Gastrocnemius medialis (tissue), 4 donors: ENCODE data around the gene ACBD6. TPM values are rescaled to one million over a fixed set of nuclear protein-coding genes. Genes with fewer than 3 reads are reported as not detected.
"Not testable (repeated sequence)": the region's sequence is repeated elsewhere in the genome, so short reads cannot be mapped to it uniquely, and the experiment has no call there.

ENCODE experiments used
- ATAC-seq, 2 donors: fragments of 150-250 bp; one replicate each; pipeline ENCODE4 v1.9.1; 2016
- DNase-seq, 2 donors: peaks; one replicate each; pipeline ENCODE4 v3.0.0-alpha.2; 2019
- H3K27ac ChIP-seq, 4 donors: fragments of 200-600 bp; sonication (generic); 1 replicate in 1 of 4; 2 replicates in 3 of 4; pipeline ENCODE4 v1.5.1; 2016 to 2018; ENCODE audit warnings: mild to moderate bottlenecking in 2 of 4, moderate library complexity in 1 of 4
- H3K27me3 ChIP-seq, 3 donors: fragments of 200-600 bp; sonication (generic) in 2 of 3; 1 replicate in 1 of 3; 2 replicates in 2 of 3; pipeline versions ENCODE4 v1.5.1 to v1.6.0; 2016 to 2019; ENCODE audit warnings: mild to moderate bottlenecking in 1 of 3, moderate library complexity in 1 of 3
- H3K36me3 ChIP-seq, 2 donors: fragments of 200-600 bp; sonication (generic) in 1 of 2; one replicate each; pipeline ENCODE4 v1.5.1; 2017 to 2018
- H3K4me1 ChIP-seq, 2 donors: fragments of 200-600 bp; sonication (generic) in 1 of 2; one replicate each; pipeline ENCODE4 v1.5.1; 2016 to 2017; ENCODE audit warnings: mild to moderate bottlenecking in 2 of 2
- H3K4me3 ChIP-seq, 4 donors: fragments of 200-600 bp; sonication (generic) in 3 of 4; 1 replicate in 1 of 4; 2 replicates in 3 of 4; pipeline ENCODE4 v1.5.1; 2016 to 2019; ENCODE audit warnings: mild to moderate bottlenecking in 2 of 4
- H3K9me3 ChIP-seq, 3 donors: fragments of 200-600 bp; sonication (generic) in 2 of 3; 1 replicate in 1 of 3; 2 replicates in 2 of 3; pipeline ENCODE4 v1.5.1; 2016 to 2019
- CTCF ChIP-seq, 5 experiments: fragments of 450-650 bp in 3 of 5; fragments of 200-600 bp in 2 of 5; sonication (generic) in 2 of 5; IDR thresholded peaks in 4 of 5; conservative IDR thresholded peaks in 1 of 5; 1 replicate in 4 of 5; 2 replicates in 1 of 5; pipeline ENCODE4 v1.5.1; 2016 to 2019; ENCODE audit warnings: antibody characterized with exemption in 5 of 5, mild to moderate bottlenecking in 3 of 5, moderate library complexity in 3 of 5
- POLR2A ChIP-seq, 2 donors: fragments of 450-650 bp; IDR thresholded peaks; one replicate each; pipeline ENCODE4 v1.6.1; 2017; ENCODE audit warnings: antibody characterized with exemption in 2 of 2, mild to moderate bottlenecking in 2 of 2, moderate library complexity in 2 of 2
- in situ Hi-C, 4 donors: fragments of 200-750 bp; cut with MboI; loops; one replicate each; pipeline versions ENCODE4 v1.15.0 to v1.8.0; 2017; ENCODE audit warnings: low sequenced_read_pairs in 4 of 4
- intact Hi-C: fragments of 100-400 bp; cut with DNase I; formaldehyde crosslinking; loops from one replicate; pipeline ENCODE4 v1.15.1; 2023; ENCODE audit warnings: low total_unique reads
- total RNA-seq, 4 donors: library from RNA; depleted of rRNA; stranded (reverse); fragments of >200 nt; gene quantifications; one replicate each; pipeline versions ENCODE4 v1.1.0 to v1.2.3, GENCODE V29; 2016

The ACBD6 gene
- total RNA-seq: 10 to 100 TPM; 15.0 to 27.4 (median 19.1) TPM

DNA sequence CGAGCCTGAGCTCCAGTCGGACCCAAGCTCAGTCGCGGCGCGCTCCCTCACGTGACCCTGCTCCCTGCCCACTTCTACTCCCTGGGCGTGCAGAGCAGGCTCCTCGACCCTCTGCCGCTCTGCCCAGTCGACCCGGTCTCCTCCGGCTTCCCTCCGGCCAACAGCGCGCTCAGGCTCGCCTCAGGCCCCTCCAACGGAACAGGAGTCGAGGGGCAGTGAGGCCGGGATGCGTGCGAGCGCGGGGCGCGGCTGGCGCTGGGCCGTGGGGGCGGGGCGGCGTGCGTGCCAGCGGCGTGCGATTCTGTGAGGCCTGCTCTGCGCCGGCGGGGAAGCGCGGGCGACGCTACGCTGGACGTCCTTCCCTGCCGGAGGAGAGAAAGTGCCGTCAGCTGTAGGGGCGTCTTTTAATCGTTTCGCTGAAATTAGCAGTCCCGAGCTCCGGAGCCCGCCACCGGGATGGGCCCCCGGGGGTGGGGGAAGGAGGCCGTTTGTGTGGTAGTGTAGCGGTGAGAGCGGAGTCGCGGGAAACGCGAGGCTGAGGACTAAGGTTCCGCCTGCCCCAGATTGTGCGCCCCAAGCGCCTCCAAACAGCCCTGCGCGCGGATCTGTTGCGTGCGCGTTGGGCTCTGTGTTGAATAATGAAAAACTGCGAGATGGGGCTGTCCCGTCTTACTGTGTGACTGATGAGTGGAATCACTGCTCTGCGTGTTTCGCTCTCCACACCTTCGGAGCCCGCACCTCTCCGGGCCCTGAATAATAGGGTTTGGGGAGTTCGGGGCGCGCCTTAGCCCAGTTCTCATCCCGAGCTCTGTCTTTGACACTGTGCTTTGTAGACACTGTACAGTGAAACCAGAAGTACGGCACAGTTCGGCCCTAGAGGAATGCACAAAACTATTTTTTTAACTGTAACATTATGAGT, at the start of gene ACBD6:
Gene ACBD6, minus strand, starts transcription at position 217 of the 919 bp plus-strand sequence. CDS start 311 bp downstream, outside the sequence.
- DNase-seq (peak; percentile 56 to 70), ATAC-seq (peak; percentile 93 to 95)
- in situ Hi-C loops: loop anchor here in 2 of 4 donors (25.0 kb wide), 2 partner anchors 510 to 660 kb away; partner anchors contain the start of gene STX6 (in 1 of the 2)
- Histone ChIP-seq H3K36me3 (no peaks in the 10 kb centered on the region), H3K9me3 (no peaks in the 10 kb centered on the region), H3K27me3 (no peaks in the 10 kb centered on the region), H3K4me1 (peaks cover 23 to 28% of the 10 kb centered on the region in 2 donors), H3K4me3 (peak within 1 kb of the TSS; percentile 89 to 97 (median 94)), H3K27ac (peak within 1 kb of the TSS; percentile 85 to 93 (median 90))
- TF ChIP-seq CTCF (IDR thresholded peaks at IDR 0.05 in 4 of 5, conservative IDR thresholded peaks at IDR 0.05 in 1 of 5): peak in 3 of 5 experiments; percentile 7 to 33 (median 30)
- TF ChIP-seq POLR2A (IDR thresholded peaks at IDR 0.05): peak; percentile 30 to 49
- intact Hi-C loops: loop anchor here (5.0 to 10.0 kb wide), 3 partner anchors 452 to 662 kb away; partner anchors contain the start of gene STX6

GRCh38 chr1:180551997-180552396, 49.6 kb upstream of the ACBD6 start:
- Histone ChIP-seq H3K4me3 (no peak overlapping the region), H3K4me1 (peaks cover 0 to 11% of the 10 kb centered on the region in 2 donors), H3K27me3 (no peaks in the 10 kb centered on the region), H3K36me3 (no peaks in the 10 kb centered on the region), H3K9me3 (no peaks in the 10 kb centered on the region), H3K27ac (no peak overlapping the region)
- DNase-seq (no peak), ATAC-seq (no peak)
- intact Hi-C loops: no loop called here
- in situ Hi-C loops: no loop called here
- no peak for TF ChIP-seq POLR2A (IDR thresholded peaks at IDR 0.05)
- TF ChIP-seq CTCF (IDR thresholded peaks at IDR 0.05 in 4 of 5, conservative IDR thresholded peaks at IDR 0.05 in 1 of 5): no peak

DNA sequence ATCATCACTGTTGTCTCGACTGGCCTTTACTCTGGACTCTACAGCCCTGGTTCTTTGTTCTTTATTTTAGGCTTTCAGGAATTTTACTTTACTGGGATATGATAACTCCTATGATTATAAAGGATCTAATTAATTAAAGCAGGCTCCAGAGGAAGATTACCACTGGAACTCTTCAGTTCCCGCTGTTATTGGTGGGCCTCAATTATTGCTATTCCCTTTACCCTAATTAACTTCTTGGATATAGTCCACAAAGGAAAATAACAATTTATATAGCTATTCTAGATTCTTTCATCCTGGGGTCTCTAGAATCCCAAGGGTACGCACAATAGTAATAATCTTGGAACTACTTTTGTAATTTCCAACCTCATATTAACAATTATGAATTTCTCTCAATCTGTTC, 47.9 kb upstream of the ACBD6 start:
- DNase-seq (no peak), ATAC-seq (no peak)
- no peaks in the 10 kb centered on the region for H3K9me3 ChIP-seq
- no peak for TF ChIP-seq CTCF (IDR thresholded peaks at IDR 0.05 in 4 of 5, conservative IDR thresholded peaks at IDR 0.05 in 1 of 5)
- TF ChIP-seq POLR2A (IDR thresholded peaks at IDR 0.05): no peak
- no peaks in the 10 kb centered on the region for H3K36me3 ChIP-seq
- in situ Hi-C loops (no loop called here), intact Hi-C loops (no loop called here)
- H3K4me1 ChIP-seq: peaks cover 0 to 11% of the 10 kb centered on the region in 2 donors
- no peak overlapping the region for H3K4me3 ChIP-seq
- H3K27me3 ChIP-seq: no peaks in the 10 kb centered on the region
- H3K27ac ChIP-seq: no peak overlapping the region

DNA sequence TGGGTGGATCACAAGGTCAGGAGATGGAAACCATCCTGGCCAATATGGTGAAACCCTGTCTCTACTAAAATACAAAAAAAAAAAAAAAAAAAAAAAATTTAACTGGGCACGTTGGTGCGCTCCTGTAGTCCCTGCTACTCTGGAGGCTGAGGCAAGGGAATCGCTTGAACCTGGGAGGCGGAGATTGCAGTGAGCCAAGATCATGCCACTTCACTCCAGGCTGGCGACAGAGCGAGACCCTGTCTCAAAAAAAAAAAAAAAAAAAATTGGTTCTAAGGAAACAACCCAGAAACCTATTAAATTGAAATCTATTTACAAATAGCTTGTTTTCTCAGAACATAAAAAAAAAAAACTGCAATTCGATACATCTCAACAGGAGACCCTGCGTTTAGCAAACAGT, 47.4 kb upstream of the ACBD6 start:
- H3K9me3 ChIP-seq, intact Hi-C loops, ATAC-seq, in situ Hi-C loops, H3K27ac ChIP-seq, DNase-seq, H3K27me3 ChIP-seq, H3K4me3 ChIP-seq, H3K36me3 ChIP-seq: not testable (repeated sequence)
- H3K4me1 ChIP-seq: peaks cover 0 to 11% of the 10 kb centered on the region in 2 donors

DNA sequence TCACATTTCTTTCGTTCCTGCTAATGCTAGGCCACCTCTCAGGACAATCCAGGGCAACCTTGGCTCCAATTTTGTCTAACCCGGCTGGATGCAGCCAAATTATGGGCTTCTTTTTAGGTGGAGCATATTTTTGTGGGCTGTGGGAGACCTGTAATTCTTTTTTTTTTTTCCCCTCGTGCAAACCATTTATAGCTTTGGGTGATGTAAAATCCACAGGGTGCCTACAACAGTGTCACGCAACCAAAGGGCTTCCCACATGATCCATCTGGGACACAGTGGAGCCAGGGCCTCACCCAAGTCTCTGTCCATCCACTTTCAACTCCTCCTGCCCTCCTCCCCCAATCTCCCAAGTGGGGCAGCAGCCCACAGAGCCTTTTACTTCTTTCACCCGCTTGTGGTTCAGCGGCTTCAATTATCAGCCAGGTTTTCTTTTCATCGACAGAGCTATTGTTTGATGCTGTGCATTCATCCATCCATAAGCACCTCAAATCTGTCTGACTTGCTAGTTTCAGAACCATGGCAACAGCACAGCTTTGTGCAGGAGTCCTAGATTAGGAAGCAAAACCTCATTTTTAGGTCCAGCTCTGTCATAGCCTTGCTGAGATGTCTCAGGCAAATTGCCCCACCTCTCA, 46.4 kb upstream of the ACBD6 start:
- no peak for DNase-seq
- Histone ChIP-seq H3K4me3 (no peak overlapping the region), H3K27me3 (no peaks in the 10 kb centered on the region), H3K27ac (no peak overlapping the region), H3K9me3 (no peaks in the 10 kb centered on the region), H3K36me3 (no peaks in the 10 kb centered on the region), H3K4me1 (peaks cover 0 to 11% of the 10 kb centered on the region in 2 donors)
- no peak for ATAC-seq
- intact Hi-C loops (no loop called here), in situ Hi-C loops (no loop called here)
- TF ChIP-seq POLR2A (IDR thresholded peaks at IDR 0.05) (no peak), CTCF (IDR thresholded peaks at IDR 0.05 in 4 of 5, conservative IDR thresholded peaks at IDR 0.05 in 1 of 5) (no peak)
